Stimulated activated CD4-positive, alpha-beta T cell treated with anti-CD3 and anti-CD28 coated beads, Interleukin-12 subunit alpha, Interleukin-12 subunit beta, amount 100 ng/mL, for 24 hours (primary cell): ENCODE data around the gene EYS.

ENCODE experiments used
- DNase-seq, 2 experiments: peaks; one replicate each; pipeline ENCODE4 v3.0.0-alpha.2; 2020; ENCODE audit warnings: low read depth in 2 of 2

The EYS gene

DNA sequence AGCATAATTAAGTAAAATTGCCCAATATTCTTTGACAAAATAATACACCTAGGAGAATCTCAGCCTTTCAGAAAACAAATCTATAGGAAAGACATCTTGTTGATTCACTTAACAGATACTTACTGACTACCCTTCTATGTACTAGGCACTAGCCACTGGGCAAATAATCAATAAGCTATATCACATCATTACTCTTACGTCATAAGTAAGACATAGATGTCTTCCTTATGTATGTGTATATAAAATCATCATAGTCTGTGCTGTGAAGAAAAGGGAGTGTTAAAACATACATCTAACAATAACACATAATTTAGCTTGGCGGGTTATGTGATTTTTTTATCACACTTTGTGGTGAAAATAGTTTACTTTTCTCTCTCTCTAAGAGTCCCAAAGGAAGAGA is 733.9 kb downstream of the EYS start:
- DNase-seq, result no peak

DNA sequence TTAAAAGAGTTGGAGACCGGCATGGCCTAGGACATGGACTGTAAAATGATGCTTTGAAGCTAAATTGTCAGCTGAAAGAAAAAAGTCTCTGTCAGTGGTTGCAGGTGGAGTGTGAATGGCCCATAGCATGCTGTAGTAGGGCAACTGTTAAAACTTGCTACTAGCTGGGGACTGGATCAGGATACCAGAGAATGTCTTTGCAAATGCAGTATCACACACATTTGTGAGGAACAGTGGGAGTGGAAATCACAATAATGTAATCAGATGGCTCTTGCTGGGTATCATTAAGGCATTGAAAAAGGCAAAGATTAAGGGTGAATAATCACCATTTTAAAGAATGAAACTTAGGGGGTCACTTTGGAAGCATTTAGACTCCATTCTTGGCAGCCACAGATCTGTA is 737.9 kb downstream of the EYS start:
- DNase-seq, result no peak

DNA sequence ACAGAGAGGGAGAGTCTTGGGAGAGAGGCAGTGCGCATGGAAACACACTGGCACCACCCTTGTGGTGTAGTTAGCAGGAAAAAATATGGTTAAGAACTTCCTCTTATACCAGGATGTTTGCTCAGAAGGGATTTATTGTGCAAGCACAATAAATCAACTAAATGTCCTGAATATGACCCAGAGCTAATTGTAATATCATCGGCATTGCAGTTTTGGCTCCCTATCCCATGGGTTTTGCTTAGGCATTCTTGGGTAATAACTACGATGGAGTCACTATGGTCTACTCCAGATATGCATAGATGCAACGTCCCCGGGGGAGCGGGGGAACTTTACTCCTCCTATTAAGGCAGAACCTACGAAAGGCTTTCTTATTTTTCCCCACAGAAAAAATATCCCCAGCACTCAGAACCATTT is 751.6 kb downstream of the EYS start:
- no peak for DNase-seq

DNA sequence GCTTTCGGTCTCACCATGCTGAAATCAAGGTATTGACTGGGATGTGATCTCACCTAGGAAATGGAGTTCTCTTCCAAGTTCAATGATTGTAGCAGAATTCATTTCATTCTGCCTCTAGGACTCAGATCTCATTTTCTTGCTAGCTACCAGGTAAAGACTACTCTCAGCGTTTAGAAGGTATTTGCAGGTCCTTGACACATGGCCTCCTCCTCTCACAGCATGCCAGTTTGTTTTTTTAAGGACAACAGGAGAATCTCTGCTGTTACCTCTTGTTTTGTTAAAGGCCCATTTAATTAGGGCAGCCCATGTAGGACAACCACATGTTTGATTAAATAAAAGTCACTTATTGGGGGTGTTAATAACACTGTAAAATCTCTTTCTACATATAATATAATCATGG is 757.8 kb downstream of the EYS start:
- DNase-seq, result no peak

DNA sequence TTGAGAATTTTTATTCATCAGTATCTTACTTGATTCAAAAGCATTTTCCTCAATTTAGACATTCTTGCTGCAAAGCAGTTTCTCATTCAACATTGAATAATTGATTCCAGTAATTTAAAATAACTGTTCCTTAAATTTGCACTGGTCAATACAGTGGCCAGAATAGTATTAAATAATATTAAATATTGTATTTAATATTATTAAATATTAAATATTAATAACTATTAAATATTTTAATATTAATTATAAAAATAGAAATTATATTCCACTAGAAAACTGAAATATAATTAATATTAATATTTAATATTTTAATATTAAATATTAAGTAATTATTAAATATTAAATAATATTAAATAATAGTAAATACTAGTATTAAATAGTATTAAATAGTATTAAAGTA is 758.8 kb downstream of the EYS start:
- no peak for DNase-seq

DNA sequence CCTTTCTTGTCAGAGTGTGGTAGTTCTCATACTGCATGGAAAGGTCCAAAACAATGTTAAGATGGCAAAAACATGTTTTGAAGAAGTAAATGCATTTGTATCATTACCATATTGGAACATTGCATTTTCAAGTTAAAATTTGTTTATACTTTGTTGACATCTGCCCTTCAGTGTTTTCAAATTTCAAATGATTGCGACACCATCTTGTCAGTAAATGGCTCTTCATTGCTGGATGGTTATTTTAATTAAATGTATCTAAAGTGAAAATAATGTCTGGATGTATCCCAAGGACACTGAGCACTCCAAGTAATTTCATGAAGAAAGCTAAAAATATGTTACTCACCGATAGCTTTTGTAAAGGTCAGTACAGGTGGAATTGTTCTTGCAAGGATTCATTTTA is 761.6 kb downstream of the EYS start:
- DNase-seq, result no peak

DNA sequence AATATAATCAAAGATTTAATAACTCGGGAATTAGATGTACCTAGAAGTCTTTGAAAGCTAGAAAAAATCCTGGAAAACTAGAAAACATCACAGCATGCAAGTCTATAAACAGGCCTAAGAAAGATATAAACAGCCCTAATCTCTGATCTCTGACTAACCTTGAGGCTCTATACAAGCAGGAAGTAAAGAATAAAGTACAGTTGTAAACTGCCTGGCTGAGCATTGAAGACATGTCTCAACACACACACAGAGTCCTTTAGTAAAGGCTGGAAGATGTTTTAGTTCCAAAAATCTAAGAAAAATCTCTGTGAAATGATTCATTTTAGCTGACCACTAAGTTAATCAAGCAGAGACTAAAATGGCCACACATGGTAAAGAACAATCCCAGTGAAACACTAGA is 774.5 kb downstream of the EYS start:
- DNase-seq, result no peak

DNA sequence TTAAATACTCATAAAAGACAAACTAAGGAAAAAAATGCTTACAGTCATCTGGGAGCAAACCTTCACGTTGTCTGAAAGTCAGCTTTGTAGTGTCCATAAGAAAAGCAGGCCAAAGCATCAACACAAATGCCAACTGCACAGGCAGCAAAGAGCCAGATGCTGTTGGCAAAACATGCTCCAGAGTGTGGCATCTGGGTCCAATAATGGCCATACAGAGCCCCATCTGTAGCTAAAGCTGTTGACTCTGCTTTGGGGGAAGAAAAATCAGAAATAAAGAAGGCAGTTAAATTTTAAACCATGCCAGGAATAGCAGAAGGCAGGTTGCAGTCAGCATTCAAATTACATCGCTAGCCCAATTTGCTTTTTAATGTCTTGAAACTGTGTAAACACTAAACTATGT is 776.3 kb downstream of the EYS start:
- no peak for DNase-seq

DNA sequence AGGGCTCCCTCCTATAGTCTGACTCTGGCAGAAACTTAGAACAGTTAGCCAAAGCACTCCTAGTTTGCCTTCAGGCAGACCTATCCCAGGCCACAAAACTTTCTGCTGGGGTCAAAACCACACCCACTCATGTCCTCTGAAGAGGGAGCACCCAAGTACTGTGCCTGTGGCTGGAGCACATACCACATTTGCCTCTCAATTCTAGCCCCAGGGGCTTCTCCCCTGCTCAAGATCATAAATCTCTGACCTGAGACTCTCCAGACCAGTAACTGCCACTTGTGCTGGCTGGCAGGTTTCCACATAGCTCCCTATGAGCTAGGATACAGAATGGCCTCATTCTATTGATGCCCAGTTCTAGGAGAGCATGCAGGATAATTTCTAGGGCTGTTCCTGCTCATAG is 781.0 kb downstream of the EYS start:
- no peak for DNase-seq

DNA sequence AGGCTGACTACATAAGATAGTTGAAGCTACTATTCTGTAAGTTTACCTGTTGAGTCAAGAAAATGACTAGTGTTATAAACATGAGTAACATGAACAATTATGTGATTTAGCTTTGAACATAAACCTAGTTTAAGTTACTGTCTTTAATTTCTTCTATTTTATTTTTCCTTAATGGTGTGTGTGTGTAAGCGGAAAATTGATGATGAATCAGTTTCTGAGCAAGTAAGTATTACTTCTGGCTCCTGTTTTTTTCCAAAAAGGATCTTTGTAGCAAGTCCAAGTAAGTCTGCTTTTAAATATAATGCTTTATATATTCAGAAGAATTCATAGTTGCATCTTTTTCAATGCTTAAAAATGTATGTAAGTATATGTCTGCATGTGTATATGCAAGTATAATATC is 786.8 kb downstream of the EYS start:
- no peak for DNase-seq

DNA sequence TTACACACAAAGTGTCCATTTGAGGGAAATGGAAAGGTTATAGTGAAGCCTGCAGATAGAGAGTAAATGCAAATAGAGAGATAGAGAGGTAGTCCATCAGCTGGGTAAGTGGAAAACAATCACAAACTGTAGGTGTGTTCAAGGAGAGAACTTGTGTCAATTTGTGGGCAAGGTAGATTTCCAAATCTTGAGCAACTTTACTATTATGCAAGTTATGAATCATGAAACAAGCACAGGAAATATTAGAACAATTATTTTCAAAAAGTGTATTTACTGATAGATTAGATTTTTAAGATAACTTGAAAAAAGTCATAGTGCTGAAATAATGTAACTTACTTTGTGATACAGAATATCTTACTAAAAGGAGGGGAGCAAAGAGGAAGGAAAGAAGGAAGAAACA is 792.9 kb downstream of the EYS start:
- DNase-seq, result no peak

DNA sequence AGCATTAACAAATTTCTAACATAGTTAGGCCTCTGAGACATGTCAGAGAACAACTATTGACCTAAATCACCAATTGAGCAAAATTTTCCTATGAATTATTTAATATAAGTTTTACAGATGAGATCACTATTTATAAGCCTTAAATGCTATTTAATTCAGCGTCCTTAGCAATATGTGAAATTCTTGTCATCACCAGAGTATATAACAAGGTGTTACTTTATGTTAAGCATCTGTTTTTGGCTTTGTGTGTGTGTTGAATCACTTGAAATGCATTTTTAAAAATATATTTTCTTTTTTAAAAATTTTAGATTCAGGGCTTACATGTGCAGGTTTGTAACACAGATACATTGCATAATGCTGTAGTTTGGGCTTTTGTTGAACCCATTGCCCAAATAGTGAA is 794.1 kb downstream of the EYS start:
- DNase-seq, result no peak

DNA sequence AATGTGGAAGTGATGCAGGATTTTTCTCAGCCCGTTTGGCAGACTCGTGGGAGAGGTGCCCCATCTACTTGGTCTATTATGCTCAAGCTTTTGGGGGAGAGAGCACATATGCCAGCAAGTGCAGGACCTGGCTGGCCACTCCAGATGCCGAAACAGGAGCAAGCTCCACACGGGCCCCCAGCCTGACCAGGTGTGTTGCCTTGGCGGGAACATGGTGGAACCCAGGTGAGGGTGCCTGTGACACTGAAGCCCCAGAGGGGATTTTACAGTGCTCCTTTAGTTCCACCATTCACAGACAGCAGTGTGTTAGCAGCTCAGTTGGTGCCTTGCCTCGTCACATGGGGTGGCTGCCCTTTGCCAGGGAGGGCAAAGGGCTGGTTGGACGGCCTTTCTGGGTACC is 798.9 kb downstream of the EYS start:
- no peak for DNase-seq

DNA sequence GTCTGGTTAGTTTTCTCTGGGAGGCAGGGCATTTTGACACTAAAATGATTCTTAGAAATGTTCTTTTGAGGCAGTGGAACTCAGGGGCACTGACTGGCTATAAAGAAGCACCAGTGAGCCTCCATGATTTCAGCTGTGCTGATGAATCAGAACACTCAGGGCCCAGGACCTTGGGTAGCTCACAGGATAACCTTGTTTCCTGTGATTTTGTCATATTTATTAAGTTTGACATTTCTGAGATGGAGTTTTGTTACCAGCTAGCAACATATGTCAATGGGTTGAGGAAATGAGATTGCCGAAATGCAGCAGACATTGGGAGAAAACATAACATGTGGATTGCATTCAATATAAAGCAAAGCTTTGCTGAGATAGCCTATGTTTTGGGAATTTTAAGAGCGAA is 802.4 kb downstream of the EYS start:
- DNase-seq, result no peak

DNA sequence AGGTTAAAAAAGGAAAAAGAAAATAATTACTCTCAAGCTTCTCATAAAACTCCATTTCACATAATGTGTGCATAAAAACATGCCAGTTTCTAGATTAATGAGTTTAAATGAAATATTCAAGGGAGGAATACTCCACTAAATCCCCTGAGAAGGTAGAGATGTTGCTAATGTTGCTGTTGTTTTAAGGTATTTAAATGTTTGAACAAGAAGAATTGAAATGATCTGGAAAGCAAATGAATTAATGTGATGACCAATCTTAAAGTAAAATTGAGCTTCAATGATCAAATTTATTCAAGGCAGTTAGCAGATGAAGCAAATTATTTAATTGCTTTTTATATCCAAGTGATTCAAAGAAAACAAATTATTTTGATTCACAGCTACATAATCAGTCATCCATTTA is 804.4 kb downstream of the EYS start:
- DNase-seq, result no peak

DNA sequence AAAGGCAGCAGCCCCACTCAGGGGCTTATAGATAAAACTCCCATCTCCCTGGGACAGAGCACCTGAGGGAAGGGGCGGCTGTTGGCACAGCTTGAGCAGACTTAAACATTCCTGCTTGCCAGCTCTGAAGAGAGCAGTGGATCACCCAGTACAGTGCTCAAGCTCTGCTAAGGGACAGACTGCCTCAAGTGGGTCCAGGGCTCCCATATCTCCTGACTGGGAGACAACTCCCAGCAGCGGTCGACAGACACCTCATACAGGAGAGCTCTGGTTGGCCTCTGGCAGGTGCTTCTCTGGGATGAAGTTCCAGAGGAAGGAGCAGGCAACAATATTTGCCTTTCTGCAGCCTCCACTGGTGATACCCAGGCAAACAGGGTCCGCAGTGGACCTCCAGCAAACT is 810.1 kb downstream of the EYS start:
- no peak for DNase-seq

DNA sequence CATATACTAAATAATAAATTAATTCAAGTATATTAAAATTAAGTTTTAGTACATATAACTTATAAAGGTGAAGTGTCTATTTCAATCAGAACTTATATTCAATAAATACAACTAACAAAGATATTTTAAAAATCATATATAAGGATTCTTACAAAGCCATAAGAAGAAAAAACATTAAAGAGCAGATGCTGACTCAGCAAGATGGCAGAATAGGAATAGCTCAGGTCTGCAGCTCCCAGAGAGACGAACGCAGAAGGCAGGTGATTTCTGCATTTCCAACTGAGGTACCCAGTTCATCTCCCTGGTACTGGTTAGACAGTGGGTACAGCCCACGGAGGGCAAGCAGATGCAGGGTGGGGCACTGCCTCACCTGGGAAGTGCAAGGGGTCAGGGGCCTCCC is 811.1 kb downstream of the EYS start:
- DNase-seq, result no peak

DNA sequence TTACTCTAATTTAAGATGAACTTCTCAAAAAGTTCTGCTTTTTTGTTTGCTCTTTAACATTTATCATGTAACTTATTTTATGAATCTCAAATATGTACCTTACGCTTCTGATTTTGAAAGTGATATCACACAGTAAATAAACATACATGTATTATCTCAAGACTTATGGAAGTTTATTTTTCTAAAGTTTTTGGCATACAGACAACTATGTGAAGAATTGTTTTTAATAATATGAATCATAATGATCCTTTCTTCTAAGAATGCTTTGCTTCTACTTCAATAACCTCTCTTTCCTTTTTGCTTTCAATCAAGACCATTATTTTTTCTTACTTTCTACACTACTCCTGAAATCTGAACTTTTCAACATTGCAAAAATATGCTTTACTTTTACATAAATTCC is 816.4 kb downstream of the EYS start:
- no peak for DNase-seq

DNA sequence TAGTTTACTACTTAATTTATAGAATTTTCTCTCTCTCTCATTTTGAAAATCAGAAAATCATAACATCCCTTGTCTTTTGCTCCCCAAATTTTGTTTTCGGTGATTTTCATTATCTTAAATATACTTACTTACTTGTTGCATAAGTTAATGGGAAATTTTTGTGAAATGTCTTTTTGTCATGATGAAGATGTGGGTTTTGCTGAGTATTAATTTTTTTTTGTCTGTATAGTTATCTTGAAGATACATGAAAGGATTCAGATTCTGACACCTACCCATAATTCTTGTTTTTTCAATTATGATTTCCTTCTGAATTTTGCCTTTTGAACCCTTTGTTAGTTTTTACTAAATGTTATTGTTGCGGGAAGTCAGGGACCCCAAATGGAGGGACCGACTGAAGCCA is 817.9 kb downstream of the EYS start:
- DNase-seq, result no peak

DNA sequence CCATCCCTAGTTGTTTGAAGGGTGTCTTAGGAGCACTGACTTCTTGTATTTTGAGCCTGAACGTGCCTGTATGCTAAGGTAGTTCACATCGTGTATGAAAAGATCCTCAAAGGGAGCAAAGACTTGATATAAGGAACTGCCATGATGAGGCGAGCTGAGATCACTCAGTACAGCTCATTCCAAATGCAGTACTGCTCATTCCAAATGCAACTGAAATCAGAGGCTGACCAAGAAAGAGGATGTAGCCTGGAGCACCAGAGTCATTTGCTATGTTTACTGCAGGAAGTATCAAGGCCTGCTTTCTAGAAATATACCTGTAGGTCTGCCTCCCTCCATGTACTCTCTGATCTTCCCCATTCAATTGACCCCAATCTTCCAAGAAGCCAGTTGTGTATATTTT is 832.2 kb downstream of the EYS start:
- no peak for DNase-seq

DNA sequence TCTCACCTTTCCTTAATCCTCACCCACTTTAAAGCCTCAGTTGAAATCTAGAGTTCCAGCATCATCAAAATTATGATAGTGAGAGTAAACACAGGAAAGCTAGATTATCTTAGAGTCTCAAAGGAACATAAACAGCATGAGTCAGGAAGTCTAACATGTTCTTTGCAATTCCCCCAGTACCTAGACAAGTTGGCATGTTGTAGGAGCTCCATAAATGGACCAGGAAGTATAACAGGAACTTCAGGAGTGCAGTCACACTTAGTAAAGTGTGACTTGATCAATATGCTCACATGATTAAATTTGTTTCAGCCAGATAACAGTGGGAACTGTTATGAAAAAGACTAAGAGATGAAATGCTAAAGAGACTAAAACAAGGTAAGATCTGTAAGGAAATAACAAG is 834.4 kb downstream of the EYS start:
- DNase-seq, result no peak

DNA sequence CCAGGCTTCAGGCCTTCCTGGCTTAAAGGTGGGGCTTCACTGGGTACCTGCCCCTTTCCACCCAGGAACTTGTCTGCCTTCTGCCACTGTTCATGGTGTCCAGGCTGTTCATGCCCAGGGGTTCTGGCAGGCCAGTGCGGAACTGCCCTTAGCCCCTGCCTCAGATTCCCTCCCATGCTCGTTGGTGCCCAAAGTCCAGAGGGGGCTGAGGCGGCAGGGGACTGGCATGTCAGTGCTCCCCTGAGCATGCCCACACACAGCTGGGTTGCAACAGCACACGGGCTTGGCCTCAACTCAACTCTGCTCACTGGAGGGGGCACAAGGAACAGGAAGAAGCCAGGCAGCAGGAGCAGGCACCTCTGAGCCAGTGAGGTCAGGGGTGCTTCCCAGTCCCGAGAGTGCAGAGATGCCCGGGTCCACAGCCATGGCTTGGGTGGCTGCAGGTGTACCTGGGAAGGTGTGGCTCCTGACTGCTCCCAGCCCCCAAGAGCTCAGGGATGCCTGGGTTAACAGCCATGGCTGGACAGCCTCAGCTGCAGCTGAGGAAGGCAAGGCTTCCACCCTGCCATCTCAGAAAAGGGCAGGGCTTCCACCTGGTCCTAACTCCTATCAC is 845.9 kb downstream of the EYS start:
- no peak for DNase-seq

DNA sequence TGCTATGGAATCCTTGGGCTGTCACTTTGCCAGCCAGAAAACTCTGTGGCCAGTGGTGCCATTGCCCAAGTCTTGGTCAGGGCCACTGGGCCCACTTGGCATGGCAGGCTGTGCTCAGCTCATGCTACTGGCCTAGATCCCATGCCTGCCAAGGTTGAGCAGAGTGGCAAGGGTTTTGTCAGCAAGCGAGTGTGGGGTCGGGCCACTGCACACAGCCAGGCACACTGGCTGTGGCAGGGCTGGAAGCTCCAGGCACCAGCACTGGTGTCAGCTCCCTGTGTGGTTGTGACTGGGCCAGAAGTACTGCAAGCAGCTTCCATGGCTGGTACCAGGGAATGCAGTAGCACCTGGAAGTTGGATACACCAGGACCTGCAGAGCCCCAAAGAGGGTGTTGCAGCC is 846.8 kb downstream of the EYS start:
- DNase-seq, result no peak

DNA sequence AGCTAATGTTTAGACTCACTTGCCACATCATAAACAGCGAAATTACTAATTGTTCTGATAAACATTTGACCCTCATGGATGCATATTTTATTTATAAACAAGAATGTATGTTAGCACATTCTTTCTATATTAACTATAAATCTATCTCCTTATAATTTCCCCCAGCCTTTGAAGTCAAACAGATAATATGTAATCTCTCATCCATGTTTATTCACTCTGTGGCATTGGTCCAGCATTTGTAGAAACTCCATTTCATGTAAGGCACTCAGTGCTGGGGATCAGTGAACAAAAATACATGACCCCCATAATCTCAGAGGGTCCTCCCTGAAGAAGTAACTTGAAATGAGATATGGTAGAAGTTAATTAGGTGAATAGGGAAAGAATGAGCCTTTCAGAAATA is 856.9 kb downstream of the EYS start:
- no peak for DNase-seq

DNA sequence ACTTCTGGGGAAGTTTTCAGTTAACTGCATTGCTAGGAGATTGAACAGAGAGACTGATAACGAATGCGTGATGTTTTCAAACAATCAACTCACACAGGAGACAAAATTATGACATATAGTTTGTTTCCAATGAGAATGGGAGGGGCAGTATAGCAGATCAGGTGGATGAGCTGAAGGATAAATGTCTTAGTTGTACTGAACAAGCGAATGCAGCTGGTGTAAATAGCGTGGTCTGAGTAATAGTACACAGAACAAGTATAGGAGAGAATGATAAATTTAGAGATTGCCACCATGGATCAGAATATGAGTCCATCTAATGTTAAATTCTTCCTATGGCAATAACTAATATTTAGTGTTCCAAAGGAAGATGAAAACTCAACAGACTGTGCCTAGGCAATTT is 858.6 kb downstream of the EYS start:
- no peak for DNase-seq
